Stomach (tissue), 4 donors: ENCODE data around the gene PARP4.

ENCODE experiments used
- POLR2A ChIP-seq, 4 donors: fragments of 450-650 bp; IDR thresholded peaks; one replicate each; pipeline ENCODE4 v1.6.1; 2016; ENCODE audit warnings: antibody characterized with exemption in 4 of 4, control low read depth in 2 of 4, mild to moderate bottlenecking in 1 of 4, moderate library complexity in 1 of 4
- POLR2AphosphoS5 ChIP-seq, 3 donors: sonication (generic); formaldehyde crosslinking; IDR thresholded peaks; one replicate each; pipeline ENCODE4 v1.6.1; 2016; ENCODE audit warnings: antibody characterized with exemption in 3 of 3
- TF ChIP-seq, protein P1 (sequence below), 7 experiments: fragments of 450-650 bp in 4 of 7; fragments of 200-600 bp in 3 of 7; sonication (generic) in 3 of 7; IDR thresholded peaks; one replicate each; pipeline ENCODE4 v1.5.1; 2016 to 2019; ENCODE audit warnings: antibody characterized with exemption in 7 of 7, control low read depth in 2 of 7, mild to moderate bottlenecking in 1 of 7

GRCh38 chr13:24511019-24511815 is 1.4 kb downstream of the PARP4 start:
- TF ChIP-seq, protein P1, sequence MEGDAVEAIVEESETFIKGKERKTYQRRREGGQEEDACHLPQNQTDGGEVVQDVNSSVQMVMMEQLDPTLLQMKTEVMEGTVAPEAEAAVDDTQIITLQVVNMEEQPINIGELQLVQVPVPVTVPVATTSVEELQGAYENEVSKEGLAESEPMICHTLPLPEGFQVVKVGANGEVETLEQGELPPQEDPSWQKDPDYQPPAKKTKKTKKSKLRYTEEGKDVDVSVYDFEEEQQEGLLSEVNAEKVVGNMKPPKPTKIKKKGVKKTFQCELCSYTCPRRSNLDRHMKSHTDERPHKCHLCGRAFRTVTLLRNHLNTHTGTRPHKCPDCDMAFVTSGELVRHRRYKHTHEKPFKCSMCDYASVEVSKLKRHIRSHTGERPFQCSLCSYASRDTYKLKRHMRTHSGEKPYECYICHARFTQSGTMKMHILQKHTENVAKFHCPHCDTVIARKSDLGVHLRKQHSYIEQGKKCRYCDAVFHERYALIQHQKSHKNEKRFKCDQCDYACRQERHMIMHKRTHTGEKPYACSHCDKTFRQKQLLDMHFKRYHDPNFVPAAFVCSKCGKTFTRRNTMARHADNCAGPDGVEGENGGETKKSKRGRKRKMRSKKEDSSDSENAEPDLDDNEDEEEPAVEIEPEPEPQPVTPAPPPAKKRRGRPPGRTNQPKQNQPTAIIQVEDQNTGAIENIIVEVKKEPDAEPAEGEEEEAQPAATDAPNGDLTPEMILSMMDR (IDR thresholded peaks at IDR 0.05) = no peak
- TF ChIP-seq POLR2A (IDR thresholded peaks at IDR 0.05) (no peak), POLR2AphosphoS5 (IDR thresholded peaks at IDR 0.05) (peak in 2 of 3 donors; percentile 24 to 56)
